IMR-90 (cell line): ENCODE measurements around the gene FUBP3. TPM values are rescaled to one million over a fixed set of nuclear protein-coding genes. Genes with fewer than 3 reads are reported as not detected.

Experiments used
- ATAC-seq: fragments of 200-7000 bp; cut with Tn5 transposase; 2 replicates; pipeline ENCODE4 v1.9.1; 2020; ENCODE audit warnings: low read depth, mild to moderate bottlenecking, moderate library complexity
- BruUV-seq: library from RNA; stranded (reverse); fragments of 400-500 nt; replicated peaks from 2 replicates; lab custom pipeline; 2021; lab: Mats Ljungman, UMichigan
- CTCF ChIA-PET: fragments of 300-600 bp; formaldehyde crosslinking; extraction: SDS; loops from one replicate; lab custom pipeline; 2021; ENCODE audit warnings: antibody characterized with exemption; lab: Yijun Ruan, JAX
- POLR2A ChIA-PET: fragments of 300-600 bp; sonication (Branson Sonifier 250); formaldehyde crosslinking; loops from one replicate; lab custom pipeline; 2022; ENCODE audit warnings: antibody characterized with exemption; ENCODE audit not compliant: unreplicated experiment; lab: Charles Lee
- DNase-seq: peaks from one replicate; pipeline ENCODE4 v3.0.0; 2013
- H2AFZ ChIP-seq: replicated peaks from 2 replicates; pipeline ENCODE3; 2013; ENCODE audit warnings: low read length, mild to moderate bottlenecking; ENCODE audit not compliant: poor library complexity
- H2AK5ac ChIP-seq: 2 replicates; pipeline ENCODE4 v1.6.1; 2013; ENCODE audit warnings: low read depth, low read length, inconsistent platforms
- H2AK9ac ChIP-seq: replicated peaks from 2 replicates; pipeline ENCODE3; 2013; ENCODE audit warnings: mild to moderate bottlenecking, low read depth, low read length, moderate library complexity; ENCODE audit not compliant: poor library complexity
- H2BK120ac ChIP-seq: 2 replicates; pipeline ENCODE4 v1.6.1; 2013; ENCODE audit warnings: low read depth, low read length, inconsistent platforms
- H2BK15ac ChIP-seq: 3 replicates; pipeline ENCODE4 v1.6.1; 2013; ENCODE audit warnings: low read depth, low read length, inconsistent platforms
- H2BK20ac ChIP-seq: 2 replicates; pipeline ENCODE4 v1.6.1; 2013; ENCODE audit warnings: low read depth, mild to moderate bottlenecking, inconsistent platforms, low read length, moderate library complexity
- H2BK5ac ChIP-seq: 2 replicates; pipeline ENCODE4 v1.6.1; 2013; ENCODE audit warnings: mild to moderate bottlenecking, low read depth, low read length, inconsistent platforms; ENCODE audit not compliant: poor library complexity, severe bottlenecking
- H3K14ac ChIP-seq: replicated peaks from 2 replicates; pipeline ENCODE4 v1.6.1; 2013; ENCODE audit warnings: low read depth, low read length, inconsistent platforms
- H3K18ac ChIP-seq: 2 replicates; pipeline ENCODE4 v1.6.1; 2013; ENCODE audit warnings: low read depth, low read length, control low read depth
- H3K23ac ChIP-seq: 2 replicates; pipeline ENCODE4 v1.6.1; 2013; ENCODE audit warnings: low read depth, low read length, inconsistent platforms
- H3K27ac ChIP-seq: 2 replicates; pipeline ENCODE4 v1.5.1; 2013; ENCODE audit warnings: mild to moderate bottlenecking, control low read depth, low read length; ENCODE audit not compliant: insufficient read depth
- H3K27me3 ChIP-seq: 2 replicates; pipeline ENCODE4 v1.6.1; 2013; ENCODE audit warnings: low read length; ENCODE audit not compliant: control insufficient read depth, insufficient read depth
- H3K36me3 ChIP-seq: 2 replicates; pipeline ENCODE4 v1.6.1; 2013; ENCODE audit warnings: low read length, mixed read lengths; ENCODE audit not compliant: control insufficient read depth, insufficient read depth
- H3K4ac ChIP-seq: 2 replicates; pipeline ENCODE4 v1.6.1; 2013; ENCODE audit warnings: low read depth, low read length, inconsistent platforms
- H3K4me1 ChIP-seq: 2 replicates; pipeline ENCODE4 v1.6.1; 2013; ENCODE audit warnings: low read length, mixed read lengths; ENCODE audit not compliant: control insufficient read depth, insufficient read depth
- H3K4me2 ChIP-seq: 2 replicates; pipeline ENCODE4 v1.6.1; 2013; ENCODE audit warnings: low read depth, mild to moderate bottlenecking, control low read depth, low read length, moderate library complexity
- H3K4me3 ChIP-seq: 2 replicates; pipeline ENCODE4 v1.5.1; 2013; ENCODE audit warnings: low read depth, mild to moderate bottlenecking, control low read depth, low read length, moderate library complexity; ENCODE audit not compliant: insufficient read depth
- H3K56ac ChIP-seq: 2 replicates; pipeline ENCODE4 v1.6.1; 2013; ENCODE audit warnings: low read length, inconsistent platforms; ENCODE audit not compliant: insufficient read depth; ENCODE audit errors: extremely low read depth
- H3K79me1 ChIP-seq, 2 experiments: 2 replicates each; pipeline ENCODE4 v1.6.1; 2013; ENCODE audit warnings: low read length in 2 of 2, inconsistent platforms in 1 of 2, low read depth in 1 of 2
- H3K9ac ChIP-seq: 2 replicates; pipeline ENCODE4 v1.6.1; 2013; ENCODE audit warnings: low read depth, low read length, control low read depth
- H3K9me1 ChIP-seq: 2 replicates; pipeline ENCODE4 v1.6.1; 2013; ENCODE audit warnings: low read length, inconsistent platforms; ENCODE audit not compliant: insufficient read depth
- H3K9me3 ChIP-seq: 2 replicates; pipeline ENCODE4 v1.6.1; 2013; ENCODE audit warnings: low read length; ENCODE audit not compliant: control insufficient read depth, insufficient read depth
- H4K20me1 ChIP-seq: 2 replicates; pipeline ENCODE4 v1.6.1; 2013; ENCODE audit warnings: low read length, inconsistent platforms; ENCODE audit not compliant: insufficient read depth
- H4K5ac ChIP-seq: 2 replicates; pipeline ENCODE4 v1.6.1; 2013; ENCODE audit warnings: mild to moderate bottlenecking, low read depth, low read length, control low read depth
- H4K8ac ChIP-seq, 2 experiments: 2 replicates each; pipeline ENCODE4 v1.6.1; 2013; ENCODE audit warnings: low read depth in 2 of 2, low read length in 2 of 2, control low read depth in 1 of 2, inconsistent platforms in 1 of 2
- H4K91ac ChIP-seq: 2 replicates; pipeline ENCODE4 v1.6.1; 2013; ENCODE audit warnings: low read depth, low read length, inconsistent platforms; ENCODE audit not compliant: insufficient read depth
- BHLHE40 ChIP-seq: fragments of 150-350 bp; IDR thresholded peaks from 2 replicates; pipeline ENCODE4 v1.6.1; 2016; ENCODE audit warnings: mild to moderate bottlenecking, low read depth, low read length
- CEBPB ChIP-seq: IDR thresholded peaks from 2 replicates; pipeline ENCODE4 v1.6.1; 2012; ENCODE audit warnings: low read depth, low read length, improper control_type of control experiment
- CHD1 ChIP-seq: IDR thresholded peaks from 2 replicates; pipeline ENCODE4 v1.6.1; 2012; ENCODE audit warnings: low read depth, low read length, improper control_type of control experiment
- CTCF ChIP-seq: conservative IDR thresholded peaks from 2 replicates; pipeline ENCODE4 v1.5.1; 2012; ENCODE audit warnings: mild to moderate bottlenecking, low read depth, low read length, improper control_type of control experiment
- FOS ChIP-seq: fragments of 150-350 bp; IDR thresholded peaks from 2 replicates; pipeline ENCODE4 v1.6.1; 2016; ENCODE audit warnings: low read depth, low read length
- MAFK ChIP-seq: IDR thresholded peaks from 2 replicates; pipeline ENCODE4 v1.6.1; 2012; ENCODE audit warnings: low read depth, low read length, improper control_type of control experiment
- MAZ ChIP-seq: IDR thresholded peaks from 2 replicates; pipeline ENCODE4 v1.6.1; 2012; ENCODE audit warnings: low read depth, mild to moderate bottlenecking, low read length, improper control_type of control experiment, moderate library complexity, borderline replicate concordance
- MXI1 ChIP-seq: IDR thresholded peaks from 2 replicates; pipeline ENCODE4 v1.6.1; 2012; ENCODE audit warnings: low read depth, mild to moderate bottlenecking, low read length, moderate library complexity, borderline replicate concordance
- NFE2L2 ChIP-seq: fragments of 150-350 bp; IDR thresholded peaks from 2 replicates; pipeline ENCODE4 v1.6.1; 2016; ENCODE audit warnings: low read depth, mild to moderate bottlenecking, low read length
- POLR2A ChIP-seq: IDR thresholded peaks from 2 replicates; pipeline ENCODE4 v1.6.1; 2012; ENCODE audit warnings: mild to moderate bottlenecking, low read depth, low read length
- RAD21 ChIP-seq: IDR thresholded peaks from 2 replicates; pipeline ENCODE4 v1.6.1; 2012; ENCODE audit warnings: low read length, improper control_type of control experiment
- RCOR1 ChIP-seq: IDR thresholded peaks from 2 replicates; pipeline ENCODE4 v1.6.1; 2012; ENCODE audit warnings: mild to moderate bottlenecking, low read length, improper control_type of control experiment; ENCODE audit not compliant: insufficient replicate concordance
- RFX5 ChIP-seq: IDR thresholded peaks from 2 replicates; pipeline ENCODE4 v1.8.0; 2012; ENCODE audit warnings: low read depth, mild to moderate bottlenecking, low read length, moderate library complexity
- SMC3 ChIP-seq: fragments of 150-350 bp; IDR thresholded peaks from 2 replicates; pipeline ENCODE4 v1.6.1; 2016; ENCODE audit warnings: low read depth, mild to moderate bottlenecking, antibody characterized with exemption, low read length, moderate library complexity
- WGBS, 2 experiments: methylation state at CpG; one replicate each; pipeline versions ENCODE4 v1.1.5 to v1.1.7; 2013; ENCODE audit warnings: missing lambda C conversion rate in 2 of 2; ENCODE audit not compliant: insufficient read length in 1 of 2; ENCODE audit errors: extremely low coverage in 2 of 2; 5-methylcytosine and 5-hydroxymethylcytosine counted together
- dilution Hi-C: fragments of 300-500 bp; cut with HindIII; formaldehyde crosslinking; loops from one replicate; pipeline ENCODE4 v1.14.3; 2018; ENCODE audit warnings: low sequenced_read_pairs; ENCODE audit not compliant: unreplicated experiment
- in situ Hi-C: fragments of 300-500 bp; cut with MboI; formaldehyde crosslinking; loops from 3 replicates; pipeline ENCODE4 v1.14.3; 2019; ENCODE audit warnings: low sequenced_read_pairs, inconsistent platforms, mixed read lengths
- intact Hi-C: fragments of 100-400 bp; cut with micrococcal nuclease; formaldehyde crosslinking; loops from 2 replicates; pipeline ENCODE4 v1.10.0; 2022
- polyA plus RNA-seq, 3 experiments: library from polyadenylated mRNA; depleted of rRNA; stranded (reverse); fragments of >200 nt; gene quantifications; 2 replicates each; pipeline ENCODE4 v1.2.3, GENCODE V29; 2012; ENCODE audit warnings: low replicate concordance in 1 of 3
- total RNA-seq: library from RNA; depleted of rRNA; stranded (reverse); fragments of >200 nt; gene quantifications from 2 replicates; pipeline ENCODE4 v1.2.3, GENCODE V29; 2012
- TF ChIP-seq, protein P1 (sequence below): fragments of 150-350 bp; IDR thresholded peaks from 2 replicates; pipeline ENCODE4 v1.6.1; 2017; ENCODE audit warnings: mild to moderate bottlenecking, antibody characterized with exemption, low read length, low read depth
- TF ChIP-seq, protein P2 (sequence below): fragments of 150-350 bp; IDR thresholded peaks from 2 replicates; pipeline ENCODE4 v1.6.1; 2016; ENCODE audit warnings: low read depth, mild to moderate bottlenecking, low read length, moderate library complexity, borderline replicate concordance

Gene FUBP3
- total and polyA plus RNA-seq, 2 of the 4 experiments (the other 2 are of a cell fraction): 32.3 to 50.1 TPM

GRCh38 chr9:130623466-130623865 is 44.1 kb downstream of the FUBP3 start:
- CTCF ChIA-PET: no interaction called here
- no peak for DNase-seq
- POLR2A ChIA-PET: interaction anchor here (0.6 kb wide), 1 partner anchor 12 kb away, joined by 3 read pairs; no protein-coding TSS in a partner anchor

More at GRCh38 chr9:130623466-130623865, 44.1 kb downstream of the FUBP3 start:
- Histone ChIP-seq H4K20me1 (peaks cover 5% of the 10 kb centered on the region; the same call in 1 of the 2 replicates), H2BK5ac (no peak overlapping the region), H3K36me3 (peaks cover 71% of the 10 kb centered on the region), H3K56ac (no peak overlapping the region), H4K5ac (no peak overlapping the region), H2BK15ac (no peak overlapping the region), H3K9me3 (no peaks in the 10 kb centered on the region), H3K4me1 (no peaks in the 10 kb centered on the region), H3K27ac (no peak overlapping the region), H2BK20ac (no peak overlapping the region), H3K18ac (no peak overlapping the region), H3K4me3 (no peak overlapping the region), H3K9ac (no peak overlapping the region), H2AK5ac (no peak overlapping the region), H3K27me3 (no peaks in the 10 kb centered on the region), H2AK9ac (no peak overlapping the region), H4K8ac (no peak overlapping the region), H3K79me1 (peaks cover 6% of the 10 kb centered on the region in 2 experiments; a peak in 3 of 4 replicates), H3K14ac (no peak overlapping the region), H3K23ac (no peak overlapping the region), H3K4ac (no peak overlapping the region), H3K4me2 (no peak overlapping the region), H3K9me1 (no peaks in the 10 kb centered on the region), H2BK120ac (no peak overlapping the region), H2AFZ (no peak overlapping the region), H4K91ac (no peak overlapping the region)
- TF ChIP-seq SMC3: no peak
- TF ChIP-seq POLR2A: no peak
- no peak for TF ChIP-seq RAD21
- TF ChIP-seq CHD1: no peak
- no peak for TF ChIP-seq CEBPB
- TF ChIP-seq, protein P1, sequence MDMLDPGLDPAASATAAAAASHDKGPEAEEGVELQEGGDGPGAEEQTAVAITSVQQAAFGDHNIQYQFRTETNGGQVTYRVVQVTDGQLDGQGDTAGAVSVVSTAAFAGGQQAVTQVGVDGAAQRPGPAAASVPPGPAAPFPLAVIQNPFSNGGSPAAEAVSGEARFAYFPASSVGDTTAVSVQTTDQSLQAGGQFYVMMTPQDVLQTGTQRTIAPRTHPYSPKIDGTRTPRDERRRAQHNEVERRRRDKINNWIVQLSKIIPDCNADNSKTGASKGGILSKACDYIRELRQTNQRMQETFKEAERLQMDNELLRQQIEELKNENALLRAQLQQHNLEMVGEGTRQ: no peak
- no peak for TF ChIP-seq MXI1
- TF ChIP-seq RFX5: no peak
- no peak for TF ChIP-seq BHLHE40
- TF ChIP-seq MAZ: no peak
- TF ChIP-seq FOS: no peak
- TF ChIP-seq MAFK: no peak
- TF ChIP-seq RCOR1: no peak
- no peak for TF ChIP-seq NFE2L2
- TF ChIP-seq, protein P2, sequence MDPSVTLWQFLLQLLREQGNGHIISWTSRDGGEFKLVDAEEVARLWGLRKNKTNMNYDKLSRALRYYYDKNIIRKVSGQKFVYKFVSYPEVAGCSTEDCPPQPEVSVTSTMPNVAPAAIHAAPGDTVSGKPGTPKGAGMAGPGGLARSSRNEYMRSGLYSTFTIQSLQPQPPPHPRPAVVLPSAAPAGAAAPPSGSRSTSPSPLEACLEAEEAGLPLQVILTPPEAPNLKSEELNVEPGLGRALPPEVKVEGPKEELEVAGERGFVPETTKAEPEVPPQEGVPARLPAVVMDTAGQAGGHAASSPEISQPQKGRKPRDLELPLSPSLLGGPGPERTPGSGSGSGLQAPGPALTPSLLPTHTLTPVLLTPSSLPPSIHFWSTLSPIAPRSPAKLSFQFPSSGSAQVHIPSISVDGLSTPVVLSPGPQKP: no peak
- TF ChIP-seq CTCF: no peak
- ATAC-seq: no peak
- 100% methylated on average over 4 of the region's 10 CpGs; no CpG with 5 or more reads in 1 of the 2 experiments for WGBS, 2 experiments
- dilution Hi-C loops (no loop called here), intact Hi-C loops (no loop called here), in situ Hi-C loops (no loop called here)
- no TSS peak for BruUV-seq
